Mammary epithelial cell (primary cell): ENCODE data around the gene HK2.

Source experiments
- EZH2 ChIP-seq: IDR thresholded peaks from 2 replicates; pipeline ENCODE4 v1.6.1; 2012; ENCODE audit warnings: low read length, inconsistent platforms, borderline replicate concordance
- TF ChIP-seq, protein P1 (sequence below), 2 donors: IDR thresholded peaks in 1 of 2; conservative IDR thresholded peaks in 1 of 2; 2 replicates each; pipeline ENCODE4 v1.5.1; 2011 to 2012; ENCODE audit warnings: inconsistent platforms in 2 of 2, low read length in 2 of 2, mild to moderate bottlenecking in 2 of 2, control low read depth in 1 of 2, low read depth in 1 of 2; ENCODE audit not compliant: insufficient read depth in 1 of 2; ENCODE audit errors: extremely low read depth in 1 of 2

DNA sequence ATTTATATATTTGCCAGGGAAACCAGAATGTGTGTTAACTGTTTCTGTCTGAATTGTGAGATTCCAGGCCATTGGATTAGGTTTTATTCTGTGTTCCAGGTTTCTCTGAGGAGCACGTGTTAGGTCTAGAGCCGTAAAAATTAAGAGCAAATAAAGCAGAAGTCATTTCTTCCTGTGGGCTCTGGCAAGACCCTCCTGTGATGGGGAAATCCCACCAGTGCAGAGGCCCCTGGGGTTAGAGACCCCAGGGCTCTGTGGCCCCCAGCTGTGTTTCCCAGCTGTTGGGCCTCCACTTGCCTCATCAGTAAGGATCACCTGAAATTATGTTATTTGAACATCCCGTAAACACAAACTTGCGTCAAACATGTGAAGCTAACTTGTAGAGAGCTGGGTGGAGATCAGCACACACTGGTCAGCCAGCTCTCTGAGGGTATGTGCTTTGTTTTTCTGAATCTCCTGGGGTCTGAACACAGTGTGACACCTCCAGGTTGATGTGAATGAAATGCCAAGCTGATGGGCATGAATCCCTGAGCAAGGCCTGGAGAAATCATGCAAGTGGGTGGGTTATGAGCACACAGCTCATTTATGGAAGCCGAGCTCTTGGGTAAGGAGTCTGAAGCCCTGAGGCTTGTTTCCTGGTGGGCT is 50.3 kb downstream of the HK2 start:
- TF ChIP-seq, protein P1, sequence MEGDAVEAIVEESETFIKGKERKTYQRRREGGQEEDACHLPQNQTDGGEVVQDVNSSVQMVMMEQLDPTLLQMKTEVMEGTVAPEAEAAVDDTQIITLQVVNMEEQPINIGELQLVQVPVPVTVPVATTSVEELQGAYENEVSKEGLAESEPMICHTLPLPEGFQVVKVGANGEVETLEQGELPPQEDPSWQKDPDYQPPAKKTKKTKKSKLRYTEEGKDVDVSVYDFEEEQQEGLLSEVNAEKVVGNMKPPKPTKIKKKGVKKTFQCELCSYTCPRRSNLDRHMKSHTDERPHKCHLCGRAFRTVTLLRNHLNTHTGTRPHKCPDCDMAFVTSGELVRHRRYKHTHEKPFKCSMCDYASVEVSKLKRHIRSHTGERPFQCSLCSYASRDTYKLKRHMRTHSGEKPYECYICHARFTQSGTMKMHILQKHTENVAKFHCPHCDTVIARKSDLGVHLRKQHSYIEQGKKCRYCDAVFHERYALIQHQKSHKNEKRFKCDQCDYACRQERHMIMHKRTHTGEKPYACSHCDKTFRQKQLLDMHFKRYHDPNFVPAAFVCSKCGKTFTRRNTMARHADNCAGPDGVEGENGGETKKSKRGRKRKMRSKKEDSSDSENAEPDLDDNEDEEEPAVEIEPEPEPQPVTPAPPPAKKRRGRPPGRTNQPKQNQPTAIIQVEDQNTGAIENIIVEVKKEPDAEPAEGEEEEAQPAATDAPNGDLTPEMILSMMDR (conservative IDR thresholded peaks at IDR 0.05 in 1 of 2, IDR thresholded peaks at IDR 0.05 in 1 of 2; ENCODE audit: extremely low read depth in 1 of 2, insufficient read depth in 1 of 2, low read depth in 1 of 2, low read length in 2 of 2): no peak
- TF ChIP-seq EZH2: no peak
